Duodenal mucosa (tissue), 2 donors: ENCODE data around the gene TCERG1.

ENCODE experiments used
- H3K27ac ChIP-seq: one replicate; pipeline ENCODE4 v1.7.0; 2013; ENCODE audit warnings: low read depth, low read length
- H3K27me3 ChIP-seq, 2 donors: one replicate each; pipeline ENCODE4 v1.7.0; 2013; ENCODE audit warnings: low read length in 2 of 2, control low read depth in 1 of 2; ENCODE audit not compliant: insufficient read depth in 2 of 2, control insufficient read depth in 1 of 2
- H3K36me3 ChIP-seq, 2 donors: one replicate each; pipeline ENCODE4 v1.7.0; 2013; ENCODE audit warnings: low read length in 2 of 2, control low read depth in 1 of 2; ENCODE audit not compliant: insufficient read depth in 2 of 2, control insufficient read depth in 1 of 2
- H3K4me1 ChIP-seq, 2 donors: one replicate each; pipeline ENCODE4 v1.7.0; 2013; ENCODE audit warnings: low read length in 2 of 2, control low read depth in 1 of 2; ENCODE audit not compliant: insufficient read depth in 2 of 2, control insufficient read depth in 1 of 2
- H3K4me3 ChIP-seq, 2 donors: one replicate each; pipeline ENCODE4 v1.7.0; 2013; ENCODE audit warnings: low read length in 2 of 2, low read depth in 1 of 2
- H3K9ac ChIP-seq, 2 donors: one replicate each; pipeline ENCODE4 v1.7.0; 2013; ENCODE audit warnings: low read length in 2 of 2, low read depth in 1 of 2
- H3K9me3 ChIP-seq, 2 donors: one replicate each; pipeline ENCODE4 v1.7.0; 2013; ENCODE audit warnings: low read length in 2 of 2, control low read depth in 1 of 2; ENCODE audit not compliant: control insufficient read depth in 1 of 2

Gene TCERG1

DNA sequence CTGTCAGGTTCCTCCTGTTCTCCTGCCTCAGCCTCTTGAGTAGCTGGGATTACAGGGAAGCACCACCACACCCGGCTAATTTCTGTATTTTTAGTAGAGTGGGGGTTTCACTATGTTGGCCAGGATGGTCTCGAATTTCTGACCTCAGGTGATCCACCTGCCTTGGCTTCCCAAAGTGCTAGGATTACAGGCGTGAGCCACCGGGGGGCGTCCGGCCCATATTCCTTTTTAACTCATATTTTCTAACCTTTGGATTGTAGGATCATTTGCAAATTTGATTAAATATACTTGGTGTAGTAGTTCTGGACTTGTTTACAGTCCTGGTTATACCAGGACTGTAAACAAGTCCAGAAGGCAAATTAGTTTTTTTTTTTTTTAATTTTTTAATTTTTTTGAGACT, 4.3 kb downstream of the TCERG1 start:
- peaks cover 16 to 30% of the 10 kb centered on the region in 2 donors for H3K4me1 ChIP-seq
- peaks cover 4 to 8% of the 10 kb centered on the region in 2 donors for H3K36me3 ChIP-seq
- H3K4me3 ChIP-seq: no peak overlapping the region
- H3K9me3 ChIP-seq: no peaks in the 10 kb centered on the region
- no peak overlapping the region for H3K27ac ChIP-seq
- no peak overlapping the region for H3K9ac ChIP-seq
- H3K27me3 ChIP-seq: no peaks in the 10 kb centered on the region

DNA sequence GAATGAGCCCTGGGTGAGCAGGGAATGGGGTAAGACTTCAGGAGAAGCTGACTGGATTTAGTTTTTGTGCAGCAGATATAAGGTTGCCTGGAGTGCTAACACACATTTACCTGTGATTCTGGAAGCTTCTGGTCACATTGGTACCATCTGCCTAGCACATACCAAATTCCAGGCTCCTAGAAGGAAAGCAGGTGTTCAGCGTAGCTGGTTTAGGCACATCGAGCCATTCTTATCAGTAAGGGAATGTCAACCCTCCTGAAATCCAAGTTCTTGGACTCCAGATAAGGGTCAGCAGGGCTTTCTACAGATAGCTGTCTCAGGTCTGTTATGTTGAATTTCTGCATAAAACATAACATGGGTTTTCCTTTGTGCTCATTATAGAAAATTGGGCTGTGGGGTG, 10.3 kb downstream of the TCERG1 start:
- no peaks in the 10 kb centered on the region for H3K9me3 ChIP-seq
- no peak overlapping the region for H3K9ac ChIP-seq
- no peak overlapping the region for H3K4me3 ChIP-seq
- no peaks in the 10 kb centered on the region for H3K4me1 ChIP-seq
- no peak overlapping the region for H3K27ac ChIP-seq
- H3K27me3 ChIP-seq: no peaks in the 10 kb centered on the region
- peaks cover 23 to 39% of the 10 kb centered on the region in 2 donors for H3K36me3 ChIP-seq

DNA sequence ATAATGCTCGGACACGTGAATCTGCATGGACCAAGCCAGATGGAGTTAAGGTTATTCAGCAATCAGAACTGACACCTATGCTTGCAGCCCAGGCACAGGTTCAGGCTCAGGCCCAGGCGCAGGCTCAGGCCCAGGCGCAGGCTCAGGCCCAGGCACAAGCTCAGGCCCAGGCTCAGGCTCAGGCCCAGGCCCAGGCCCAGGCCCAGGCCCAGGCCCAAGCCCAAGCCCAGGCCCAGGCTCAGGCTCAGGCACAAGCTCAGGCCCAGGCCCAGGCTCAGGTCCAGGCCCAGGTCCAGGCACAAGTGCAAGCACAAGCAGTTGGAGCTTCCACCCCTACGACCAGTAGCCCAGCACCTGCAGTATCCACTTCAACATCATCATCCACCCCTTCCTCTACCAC, 11.8 kb downstream of the TCERG1 start:
- Histone ChIP-seq H3K36me3 (peaks cover 28 to 48% of the 10 kb centered on the region in 2 donors), H3K4me1 (peaks cover 0 to 7% of the 10 kb centered on the region in 2 donors), H3K9me3 (no peaks in the 10 kb centered on the region), H3K27me3 (no peaks in the 10 kb centered on the region), H3K9ac (no peak overlapping the region), H3K27ac (no peak overlapping the region), H3K4me3 (no peak overlapping the region)

DNA sequence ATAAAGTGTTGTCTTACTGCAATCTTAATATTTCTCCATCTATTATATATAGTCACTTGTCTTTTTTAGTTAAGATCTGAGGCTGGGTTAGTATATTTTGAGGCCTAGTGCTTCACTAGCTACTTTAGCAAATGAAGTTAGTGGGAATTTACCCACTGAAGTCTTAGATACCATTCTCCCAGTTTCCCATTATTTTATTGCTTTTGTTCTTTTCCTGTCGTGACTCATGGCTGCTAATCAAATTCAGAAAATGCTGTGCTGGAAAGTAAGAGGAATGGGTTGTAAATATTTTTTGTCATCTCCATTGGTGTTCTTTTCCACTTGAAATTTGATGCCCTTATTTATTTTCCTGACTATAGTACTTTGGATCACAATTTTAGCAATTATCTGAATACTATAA, 14.2 kb downstream of the TCERG1 start:
- Histone ChIP-seq H3K4me1 (peaks cover 0 to 9% of the 10 kb centered on the region in 2 donors), H3K36me3 (peaks cover 32 to 55% of the 10 kb centered on the region in 2 donors), H3K9ac (no peak overlapping the region), H3K27ac (no peak overlapping the region), H3K9me3 (no peaks in the 10 kb centered on the region), H3K4me3 (no peak overlapping the region), H3K27me3 (no peaks in the 10 kb centered on the region)

DNA sequence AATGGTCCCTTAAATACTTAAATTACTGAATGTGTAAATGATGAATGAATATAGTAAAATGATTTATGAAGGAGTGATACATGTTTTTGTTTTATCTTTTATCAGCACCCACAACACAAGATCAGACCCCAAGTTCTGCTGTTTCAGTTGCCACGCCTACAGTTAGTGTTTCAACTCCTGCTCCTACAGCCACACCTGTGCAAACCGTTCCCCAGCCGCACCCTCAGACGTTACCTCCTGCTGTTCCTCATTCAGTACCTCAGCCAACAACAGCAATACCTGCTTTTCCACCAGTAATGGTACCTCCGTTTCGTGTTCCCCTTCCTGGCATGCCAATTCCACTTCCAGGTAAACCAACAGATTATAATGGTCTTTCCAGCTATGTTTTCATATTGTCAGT, 16.3 kb downstream of the TCERG1 start:
- Histone ChIP-seq H3K9me3 (no peaks in the 10 kb centered on the region), H3K27me3 (no peaks in the 10 kb centered on the region), H3K36me3 (peaks cover 28 to 55% of the 10 kb centered on the region in 2 donors), H3K4me3 (no peak overlapping the region), H3K4me1 (peaks cover 0 to 9% of the 10 kb centered on the region in 2 donors), H3K27ac (no peak overlapping the region), H3K9ac (no peak overlapping the region)

DNA sequence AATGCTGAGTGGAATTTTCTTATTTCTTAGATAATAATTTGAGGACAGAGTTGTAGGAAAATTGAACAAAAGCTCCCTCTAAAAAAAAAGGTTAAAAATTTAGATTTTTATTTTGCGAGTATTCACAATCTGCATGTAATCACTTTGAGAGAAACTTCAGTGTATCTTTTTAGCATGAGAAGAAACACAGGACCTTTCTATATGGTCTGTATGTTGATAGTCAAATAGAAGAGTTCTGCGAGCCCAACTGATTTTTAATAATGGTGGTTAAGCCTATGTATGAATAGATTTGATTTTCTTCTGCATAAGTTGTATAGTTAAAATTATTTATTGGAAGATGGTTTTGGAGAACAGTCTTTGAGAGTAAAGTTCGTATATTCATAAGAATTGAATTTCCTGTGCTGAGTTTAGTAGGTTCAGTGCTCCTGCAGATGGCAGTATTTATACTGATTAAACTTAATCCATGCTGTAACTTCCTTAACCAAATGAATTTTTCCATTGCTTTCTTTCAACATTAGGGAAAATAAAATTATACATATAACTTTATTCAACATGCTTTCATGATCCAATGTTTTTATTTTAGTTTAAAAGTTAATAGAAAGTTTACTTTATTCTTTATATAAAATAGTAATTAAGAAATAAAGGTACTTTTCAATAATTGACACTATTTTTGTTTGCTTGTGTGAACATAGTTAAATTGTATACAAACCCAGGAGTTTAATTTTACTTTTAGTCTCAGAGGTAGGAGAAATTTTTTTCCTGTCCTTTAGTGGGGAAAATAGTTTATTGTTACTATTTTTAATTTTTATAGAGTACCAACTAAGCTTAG, 19.6 kb downstream of the TCERG1 start:
- H3K4me1 ChIP-seq: peaks cover 0 to 9% of the 10 kb centered on the region in 2 donors
- no peak overlapping the region for H3K9ac ChIP-seq
- H3K36me3 ChIP-seq: peaks cover 28 to 62% of the 10 kb centered on the region in 2 donors
- no peak overlapping the region for H3K4me3 ChIP-seq
- H3K27me3 ChIP-seq: no peaks in the 10 kb centered on the region
- no peaks in the 10 kb centered on the region for H3K9me3 ChIP-seq
- no peak overlapping the region for H3K27ac ChIP-seq

DNA sequence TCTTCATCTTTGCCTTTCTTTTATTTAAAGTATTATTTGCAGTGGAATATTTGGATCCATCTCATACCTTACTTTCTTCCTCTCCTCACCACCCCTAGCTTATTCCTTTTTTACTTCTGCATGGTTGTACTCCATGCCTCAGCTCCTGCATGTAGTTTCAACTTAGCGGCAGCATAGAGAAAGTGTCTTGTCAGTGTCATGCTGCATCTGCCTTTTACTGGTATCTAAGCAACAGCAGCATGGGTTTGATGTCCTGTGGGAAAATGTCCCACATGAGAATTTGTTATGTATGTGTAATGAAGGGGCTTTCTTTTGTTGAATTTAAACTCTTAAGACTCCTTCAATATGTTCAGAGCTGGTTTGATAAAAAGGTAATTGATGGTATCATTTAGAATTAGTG, 20.6 kb downstream of the TCERG1 start:
- no peaks in the 10 kb centered on the region for H3K27me3 ChIP-seq
- peaks cover 28 to 70% of the 10 kb centered on the region in 2 donors for H3K36me3 ChIP-seq
- no peaks in the 10 kb centered on the region for H3K9me3 ChIP-seq
- H3K27ac ChIP-seq: no peak overlapping the region
- peaks cover 0 to 9% of the 10 kb centered on the region in 2 donors for H3K4me1 ChIP-seq
- no peak overlapping the region for H3K9ac ChIP-seq
- H3K4me3 ChIP-seq: no peak overlapping the region

DNA sequence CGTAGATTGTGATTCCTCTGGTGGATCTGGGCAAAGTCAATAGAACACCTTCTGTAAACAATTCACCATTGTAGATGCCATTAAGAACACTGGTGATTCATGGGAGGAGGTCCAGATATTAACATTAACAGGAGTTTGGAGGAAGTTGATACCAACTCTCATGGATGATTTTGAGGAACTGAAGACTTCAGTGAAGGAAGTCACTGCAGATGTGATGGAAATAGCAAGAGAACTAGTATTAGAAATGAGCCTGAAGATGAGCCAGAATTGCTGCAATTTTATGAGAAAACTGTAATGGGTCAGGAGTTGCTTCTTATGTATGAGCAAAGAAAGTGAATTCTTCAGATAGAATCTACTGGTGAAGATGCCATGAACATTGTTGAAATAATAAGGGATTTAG, 26.9 kb downstream of the TCERG1 start:
- no peaks in the 10 kb centered on the region for H3K4me1 ChIP-seq
- no peaks in the 10 kb centered on the region for H3K9me3 ChIP-seq
- no peak overlapping the region for H3K27ac ChIP-seq
- H3K4me3 ChIP-seq: no peak overlapping the region
- H3K27me3 ChIP-seq: no peaks in the 10 kb centered on the region
- H3K36me3 ChIP-seq: peaks cover 32 to 66% of the 10 kb centered on the region in 2 donors
- no peak overlapping the region for H3K9ac ChIP-seq

DNA sequence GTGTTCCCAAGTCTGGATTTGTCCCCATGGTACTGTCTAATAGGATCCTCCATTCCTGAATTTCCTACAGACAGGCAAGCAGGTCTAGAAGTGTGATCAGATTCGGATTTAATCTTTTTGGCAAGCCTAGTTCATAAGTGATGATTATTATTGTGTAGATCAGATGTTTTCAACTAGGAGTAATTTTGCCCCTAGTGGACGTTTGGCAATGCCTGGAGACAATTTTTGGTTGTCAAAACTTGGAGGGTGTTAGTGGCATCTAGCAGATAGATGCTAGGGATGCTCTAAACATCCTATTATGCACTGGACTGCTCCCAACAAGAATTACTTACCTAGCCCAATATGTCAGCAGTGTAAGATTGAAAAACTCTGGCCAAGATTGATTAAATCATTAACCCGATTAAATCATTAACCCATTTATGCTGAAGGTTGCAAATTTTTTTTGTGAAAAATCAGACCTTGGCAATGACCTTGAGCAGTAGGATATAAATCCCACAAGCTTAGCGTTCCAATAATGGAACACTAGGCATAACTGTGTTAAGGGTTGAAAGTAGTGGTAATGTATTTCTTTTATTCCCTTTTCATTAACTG, 28.2 kb downstream of the TCERG1 start:
- no peaks in the 10 kb centered on the region for H3K4me1 ChIP-seq
- no peaks in the 10 kb centered on the region for H3K27me3 ChIP-seq
- H3K36me3 ChIP-seq: peaks cover 29 to 63% of the 10 kb centered on the region in 2 donors
- no peak overlapping the region for H3K4me3 ChIP-seq
- no peak overlapping the region for H3K9ac ChIP-seq
- no peaks in the 10 kb centered on the region for H3K9me3 ChIP-seq
- H3K27ac ChIP-seq: no peak overlapping the region

DNA sequence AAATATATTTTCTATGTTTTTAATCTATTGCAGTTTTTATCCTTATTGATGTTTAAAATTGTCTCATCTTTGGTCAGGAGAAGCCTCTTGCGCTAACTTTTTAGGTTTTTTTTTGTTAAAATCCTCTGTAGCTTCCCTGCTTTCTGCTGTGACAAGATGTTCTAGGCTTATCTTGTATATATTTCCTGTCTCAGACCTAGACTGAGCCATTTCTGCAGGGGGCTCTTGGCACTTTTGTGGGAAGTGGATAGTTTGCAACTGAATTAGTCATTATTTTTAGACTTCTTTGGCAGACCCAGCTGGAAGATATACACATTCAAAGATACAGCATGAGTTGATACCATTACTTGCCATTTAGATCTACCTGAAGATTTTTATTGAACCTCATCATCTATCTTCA, 28.8 kb downstream of the TCERG1 start:
- Histone ChIP-seq H3K36me3 (peaks cover 25 to 62% of the 10 kb centered on the region in 2 donors), H3K27me3 (no peaks in the 10 kb centered on the region)

More for the DNA sequence above, 28.8 kb downstream of the TCERG1 start:
- H3K27ac ChIP-seq: no peak overlapping the region
- no peak overlapping the region for H3K4me3 ChIP-seq
- H3K4me1 ChIP-seq: no peaks in the 10 kb centered on the region
- no peak overlapping the region for H3K9ac ChIP-seq
- H3K9me3 ChIP-seq: no peaks in the 10 kb centered on the region
